Ascending aorta (tissue), 2 donors: ENCODE measurements around the gene HPGD. TPM values are rescaled to one million over a fixed set of nuclear protein-coding genes. Genes with fewer than 3 reads are reported as not detected.

ENCODE experiments used
- DNase-seq, 2 donors: peaks; one replicate each; pipeline ENCODE4 v3.0.0-alpha.2; 2019; ENCODE audit warnings: low spot score in 2 of 2
- H3K27ac ChIP-seq, 2 donors: fragments of 200-600 bp; sonication (generic); one replicate each; pipeline ENCODE4 v1.5.1; 2016 to 2017; ENCODE audit warnings: mild to moderate bottlenecking in 1 of 2
- H3K27me3 ChIP-seq: fragments of 200-600 bp; sonication (generic); one replicate; pipeline ENCODE4 v1.5.1; 2017
- H3K36me3 ChIP-seq, 2 donors: fragments of 200-600 bp; sonication (generic); one replicate each; pipeline ENCODE4 v1.5.1; 2016
- H3K4me1 ChIP-seq, 2 donors: fragments of 200-600 bp; sonication (generic); one replicate each; pipeline ENCODE4 v1.5.1; 2016 to 2017; ENCODE audit warnings: mild to moderate bottlenecking in 1 of 2
- H3K4me3 ChIP-seq, 2 donors: fragments of 200-600 bp; sonication (generic); one replicate each; pipeline ENCODE4 v1.5.1; 2016 to 2017; ENCODE audit warnings: mild to moderate bottlenecking in 1 of 2
- H3K9me3 ChIP-seq, 2 donors: fragments of 200-600 bp; sonication (generic); one replicate each; pipeline ENCODE4 v1.5.1; 2016
- intact Hi-C: fragments of 100-400 bp; cut with DNase I; formaldehyde crosslinking; loops from one replicate; pipeline ENCODE4 v1.15.1; 2023
- total RNA-seq: library from RNA; depleted of rRNA; stranded (reverse); fragments of >200 nt; gene quantifications from one replicate; pipeline ENCODE4 v1.1.0, GENCODE V29; 2016
- TF ChIP-seq, protein P1 (sequence below), 3 experiments: fragments of 200-600 bp in 2 of 3; fragments of 450-650 bp in 1 of 3; sonication (generic) in 2 of 3; IDR thresholded peaks; one replicate each; pipeline ENCODE4 v1.5.1; 2016 to 2019; ENCODE audit warnings: antibody characterized with exemption in 3 of 3, mild to moderate bottlenecking in 1 of 3, moderate library complexity in 1 of 3

HPGD gene
- total RNA-seq, 1 donor from 2014 or later, result 4.2 TPM

DNA sequence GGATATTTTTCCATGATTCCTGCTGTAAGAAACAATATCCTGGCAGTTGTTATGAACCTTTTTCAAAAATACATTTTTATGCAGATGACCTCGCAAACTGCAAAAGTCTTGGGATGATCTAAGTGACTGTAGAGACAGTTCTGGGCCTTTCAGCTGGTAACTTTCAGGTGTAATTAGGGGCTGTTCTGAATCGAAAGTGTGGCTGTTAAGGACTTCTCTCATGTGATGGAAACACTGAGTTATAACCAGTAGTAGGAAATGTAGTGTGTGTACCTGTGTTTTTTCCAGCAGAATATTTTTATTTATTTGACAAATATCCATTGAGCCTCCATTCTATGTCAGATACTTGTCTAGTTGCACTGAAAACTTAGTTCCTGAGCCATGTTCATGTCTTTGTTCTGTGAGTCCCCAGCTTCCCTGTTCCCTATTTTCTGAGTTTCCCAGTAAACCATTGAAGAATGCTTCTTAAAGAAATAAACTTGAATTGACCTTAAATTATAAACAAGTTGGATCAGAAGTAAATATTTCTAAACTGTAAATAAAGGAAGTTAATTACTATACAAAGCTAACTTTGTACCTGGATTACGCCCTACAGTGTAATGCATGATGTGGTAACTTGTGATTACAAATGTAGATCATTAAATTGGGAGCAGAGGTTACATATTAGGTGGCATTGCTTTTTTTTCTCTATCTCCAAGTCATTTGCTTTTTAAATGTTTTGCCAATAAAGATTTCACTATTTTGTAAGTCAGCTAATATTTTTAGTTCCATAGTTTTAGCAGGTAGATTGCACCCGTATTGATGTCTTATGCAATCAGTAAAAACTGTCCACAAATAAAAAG lies 33.7 kb upstream of the HPGD start:
- no peaks in the 10 kb centered on the region for H3K9me3 ChIP-seq
- intact Hi-C loops, result no loop called here
- H3K27me3 ChIP-seq, result no peaks in the 10 kb centered on the region
- no peak overlapping the region for H3K27ac ChIP-seq
- H3K36me3 ChIP-seq, result no peaks in the 10 kb centered on the region
- DNase-seq, result no peak
- TF ChIP-seq, protein P1, sequence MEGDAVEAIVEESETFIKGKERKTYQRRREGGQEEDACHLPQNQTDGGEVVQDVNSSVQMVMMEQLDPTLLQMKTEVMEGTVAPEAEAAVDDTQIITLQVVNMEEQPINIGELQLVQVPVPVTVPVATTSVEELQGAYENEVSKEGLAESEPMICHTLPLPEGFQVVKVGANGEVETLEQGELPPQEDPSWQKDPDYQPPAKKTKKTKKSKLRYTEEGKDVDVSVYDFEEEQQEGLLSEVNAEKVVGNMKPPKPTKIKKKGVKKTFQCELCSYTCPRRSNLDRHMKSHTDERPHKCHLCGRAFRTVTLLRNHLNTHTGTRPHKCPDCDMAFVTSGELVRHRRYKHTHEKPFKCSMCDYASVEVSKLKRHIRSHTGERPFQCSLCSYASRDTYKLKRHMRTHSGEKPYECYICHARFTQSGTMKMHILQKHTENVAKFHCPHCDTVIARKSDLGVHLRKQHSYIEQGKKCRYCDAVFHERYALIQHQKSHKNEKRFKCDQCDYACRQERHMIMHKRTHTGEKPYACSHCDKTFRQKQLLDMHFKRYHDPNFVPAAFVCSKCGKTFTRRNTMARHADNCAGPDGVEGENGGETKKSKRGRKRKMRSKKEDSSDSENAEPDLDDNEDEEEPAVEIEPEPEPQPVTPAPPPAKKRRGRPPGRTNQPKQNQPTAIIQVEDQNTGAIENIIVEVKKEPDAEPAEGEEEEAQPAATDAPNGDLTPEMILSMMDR (IDR thresholded peaks at IDR 0.05), result no peak
- H3K4me3 ChIP-seq, result no peak overlapping the region
- no peaks in the 10 kb centered on the region for H3K4me1 ChIP-seq

DNA sequence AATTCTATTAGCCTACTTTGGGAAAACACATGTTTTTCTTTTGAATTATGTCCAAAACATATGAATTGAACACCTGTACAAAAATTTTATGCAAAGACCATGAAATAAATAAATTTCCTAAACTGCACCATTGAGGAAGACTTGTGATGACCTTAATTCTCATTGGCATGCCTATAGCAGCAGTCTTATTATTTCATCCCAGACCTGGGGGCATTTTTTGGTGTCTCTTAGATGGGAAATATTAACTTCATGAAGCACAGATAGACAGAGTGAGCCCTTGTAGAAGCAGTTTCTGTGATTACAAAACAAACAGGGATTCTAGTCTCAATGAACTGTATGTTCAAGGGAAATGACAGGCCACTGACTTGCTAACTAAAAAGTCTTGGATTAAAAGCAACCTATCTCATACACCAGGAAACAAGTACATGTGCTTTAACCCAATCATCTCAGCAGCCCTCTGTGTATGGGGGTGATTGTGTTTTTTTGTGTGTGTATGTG lies 32.0 kb upstream of the HPGD start:
- no peak overlapping the region for H3K4me3 ChIP-seq
- intact Hi-C loops, result no loop called here
- no peak overlapping the region for H3K27ac ChIP-seq
- no peaks in the 10 kb centered on the region for H3K36me3 ChIP-seq
- no peaks in the 10 kb centered on the region for H3K4me1 ChIP-seq
- TF ChIP-seq, protein P1 (IDR thresholded peaks at IDR 0.05), result no peak
- no peaks in the 10 kb centered on the region for H3K27me3 ChIP-seq
- H3K9me3 ChIP-seq, result no peaks in the 10 kb centered on the region
- no peak for DNase-seq

DNA sequence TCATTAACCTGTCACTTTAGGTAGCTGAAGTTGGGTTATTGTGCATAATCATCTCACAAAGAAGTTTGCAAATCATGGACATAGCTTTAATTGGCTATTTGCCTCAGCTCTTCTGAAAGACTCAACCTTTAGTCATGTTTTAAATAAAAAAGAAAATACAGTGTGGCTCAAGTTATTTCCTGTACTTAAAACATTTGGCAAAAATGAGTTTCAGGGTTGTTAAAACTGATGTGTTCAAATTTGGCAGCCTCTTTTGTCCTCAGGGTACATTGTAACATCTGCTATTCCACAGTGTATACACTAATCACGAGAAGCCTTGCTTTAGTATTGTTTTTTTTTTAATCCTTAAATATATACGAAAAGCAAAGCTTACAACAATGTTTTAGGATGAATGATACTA lies 31.5 kb upstream of the HPGD start:
- TF ChIP-seq, protein P1 (IDR thresholded peaks at IDR 0.05), result no peak
- H3K4me3 ChIP-seq, result no peak overlapping the region
- H3K36me3 ChIP-seq, result no peaks in the 10 kb centered on the region
- H3K9me3 ChIP-seq, result no peaks in the 10 kb centered on the region
- no peaks in the 10 kb centered on the region for H3K4me1 ChIP-seq
- no peak for DNase-seq
- intact Hi-C loops, result no loop called here
- no peak overlapping the region for H3K27ac ChIP-seq
- no peaks in the 10 kb centered on the region for H3K27me3 ChIP-seq

DNA sequence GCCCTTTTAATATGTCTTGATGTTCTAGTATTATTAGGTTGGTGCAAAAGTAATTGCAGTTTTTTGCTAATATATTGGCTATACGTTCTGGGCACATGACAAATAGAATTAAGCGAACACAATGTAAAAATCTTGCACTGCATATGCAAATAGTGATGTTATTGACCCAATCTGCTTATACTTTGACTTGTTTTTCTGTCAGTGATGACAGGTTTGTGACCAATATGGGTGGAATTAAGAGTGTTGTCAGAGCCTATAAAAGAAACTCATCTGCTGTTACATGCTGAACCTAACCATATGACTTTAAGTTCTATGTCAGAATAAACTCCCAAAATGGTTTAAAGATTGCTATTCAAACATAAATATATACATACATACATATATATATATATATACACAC lies 30.7 kb upstream of the HPGD start:
- Histone ChIP-seq H3K4me1 (no peaks in the 10 kb centered on the region), H3K4me3 (no peak overlapping the region), H3K9me3 (no peaks in the 10 kb centered on the region), H3K27ac (no peak overlapping the region), H3K36me3 (no peaks in the 10 kb centered on the region), H3K27me3 (no peaks in the 10 kb centered on the region)
- no peak for DNase-seq
- TF ChIP-seq, protein P1 (IDR thresholded peaks at IDR 0.05), result no peak
- intact Hi-C loops, result no loop called here

DNA sequence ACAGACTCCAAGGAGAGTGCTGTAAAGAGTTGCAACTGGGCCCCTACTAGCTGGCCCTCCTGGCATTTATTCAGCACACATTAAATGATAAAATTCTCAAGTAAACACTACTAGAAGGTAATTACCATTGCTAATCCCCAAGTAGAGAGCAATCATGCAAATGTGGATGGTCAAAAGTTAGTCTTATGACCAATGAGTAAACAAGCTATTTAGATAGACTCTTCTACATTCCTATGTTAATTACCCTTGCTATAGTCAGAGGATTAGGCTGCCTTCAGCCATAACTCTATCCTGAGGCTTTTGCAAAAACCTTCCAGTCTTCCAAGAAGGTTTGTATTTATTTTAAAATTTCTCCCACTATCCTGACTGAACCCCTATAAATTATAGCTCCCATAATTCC lies 28.3 kb upstream of the HPGD start:
- no peaks in the 10 kb centered on the region for H3K36me3 ChIP-seq
- TF ChIP-seq, protein P1 (IDR thresholded peaks at IDR 0.05), result no peak
- no peak overlapping the region for H3K27ac ChIP-seq
- H3K9me3 ChIP-seq, result no peaks in the 10 kb centered on the region
- intact Hi-C loops, result no loop called here
- no peaks in the 10 kb centered on the region for H3K27me3 ChIP-seq
- no peak for DNase-seq
- H3K4me3 ChIP-seq, result no peak overlapping the region
- no peaks in the 10 kb centered on the region for H3K4me1 ChIP-seq
